HCT116 (cell line): ENCODE data around the gene IGFBP2. TPM values are rescaled to one million over a fixed set of nuclear protein-coding genes. Genes with fewer than 3 reads are reported as not detected.

Experiments used
- ATAC-seq: fragments of 200-7000 bp; cut with Tn5 transposase; 2 replicates; pipeline ENCODE4 v1.9.1; 2020; ENCODE audit warnings: mild to moderate bottlenecking, moderate library complexity
- BruUV-seq: library from RNA; stranded (reverse); fragments of 400-500 nt; replicated peaks from 2 replicates; lab custom pipeline; 2021; lab: Mats Ljungman, UMichigan
- CTCF ChIA-PET: fragments of 300-600 bp; sonication (Branson Sonifier 250); formaldehyde crosslinking; loops from one replicate; lab custom pipeline; 2021; ENCODE audit warnings: antibody characterized with exemption; lab: Charles Lee
- POLR2A ChIA-PET: fragments of 300-600, 350-600 bp; sonication (Branson Sonifier 250); formaldehyde crosslinking; loops from one replicate; lab custom pipeline; 2021; ENCODE audit warnings: antibody characterized with exemption; lab: Charles Lee
- RAD21 ChIA-PET, 2 experiments: fragments of 300-600 bp; sonication (Branson Sonifier 250); formaldehyde crosslinking; loops; one replicate each; lab custom pipeline; 2023; ENCODE audit warnings: low total read pairs in 2 of 2; ENCODE audit not compliant: uncharacterized antibody in 2 of 2, unreplicated experiment in 2 of 2, low non-redundant PET in 1 of 2; lab: Charles Lee
- DNase-seq: peaks from one replicate; pipeline ENCODE4 v3.0.0-alpha.2; 2010; ENCODE audit warnings: low read depth, low spot score
- H2AFZ ChIP-seq: fragments of 200-600 bp; shearing (Covaris generic), sonication (generic); 2 replicates; pipeline ENCODE4 v1.6.1; 2017; ENCODE audit warnings: low read depth, mixed run types, mixed read lengths, antibody characterized with exemption, low read length; ENCODE audit not compliant: poor library complexity, severe bottlenecking
- H3K27ac ChIP-seq: 2 replicates; pipeline ENCODE4 v1.5.1; 2012; ENCODE audit warnings: low read depth, low read length
- H3K27me3 ChIP-seq: fragments of 200-600 bp; sonication (generic); 2 replicates; pipeline ENCODE4 v1.6.1; 2016; ENCODE audit warnings: mixed run types, low read length, mixed read lengths; ENCODE audit not compliant: insufficient read depth
- H3K36me3 ChIP-seq, 2 experiments: fragments of 200-500 bp in 1 of 2; fragments of 200-600 bp in 1 of 2; sonication (Bioruptor generic) in 1 of 2; sonication (generic) in 1 of 2; 2 replicates each; pipeline versions ENCODE4 v1.5.1 to v1.6.1; 2014 to 2016; ENCODE audit warnings: low read length in 2 of 2, inconsistent platforms in 1 of 2, mixed read lengths in 1 of 2, mixed run types in 1 of 2; ENCODE audit not compliant: insufficient read depth in 2 of 2, control insufficient read depth in 1 of 2
- H3K4me1 ChIP-seq, 2 experiments: fragments of 200-600 bp in 1 of 2; sonication (generic) in 1 of 2; 2 replicates each; pipeline versions ENCODE4 v1.5.1 to v1.6.1; 2012 to 2017; ENCODE audit warnings: low read length in 2 of 2, inconsistent platforms in 1 of 2, mild to moderate bottlenecking in 1 of 2, mixed read lengths in 1 of 2, mixed run types in 1 of 2, moderate library complexity in 1 of 2; ENCODE audit not compliant: insufficient read depth in 2 of 2, control insufficient read depth in 1 of 2
- H3K4me2 ChIP-seq: fragments of 200-600 bp; sonication (generic); 2 replicates; pipeline ENCODE4 v1.6.1; 2017; ENCODE audit warnings: mixed run types, low read length, mixed read lengths
- H3K4me3 ChIP-seq, 2 experiments: fragments of 200-600 bp in 1 of 2; sonication (generic) in 1 of 2; replicated peaks in 1 of 2; 2 replicates each; pipeline ENCODE4 v1.5.1; 2011 to 2016; ENCODE audit warnings: low read length in 2 of 2, control low read depth in 1 of 2, low read depth in 1 of 2, mild to moderate bottlenecking in 1 of 2, mixed read lengths in 1 of 2, mixed run types in 1 of 2
- H3K79me2 ChIP-seq: fragments of 200-600 bp; sonication (generic); 2 replicates; pipeline ENCODE4 v1.6.1; 2017; ENCODE audit warnings: mild to moderate bottlenecking, mixed run types, low read length, moderate library complexity, mixed read lengths; ENCODE audit not compliant: insufficient read depth
- H3K9ac ChIP-seq: fragments of 200-600 bp; sonication (generic); 2 replicates; pipeline ENCODE4 v1.6.1; 2016; ENCODE audit warnings: low read length, mixed read lengths
- H3K9me2 ChIP-seq: fragments of 200-600 bp; sonication (generic), shearing (Covaris generic); 2 replicates; pipeline ENCODE4 v1.6.1; 2017; ENCODE audit warnings: mixed run types, mild to moderate bottlenecking, moderate library complexity; ENCODE audit not compliant: insufficient read depth
- H3K9me3 ChIP-seq, 2 experiments: fragments of 200-500 bp in 1 of 2; fragments of 200-600 bp in 1 of 2; sonication (Bioruptor generic) in 1 of 2; sonication (generic) in 1 of 2; 2 replicates each; pipeline ENCODE4 v1.6.1; 2014 to 2017; ENCODE audit warnings: low read length in 2 of 2, mixed read lengths in 2 of 2, inconsistent platforms in 1 of 2, low read depth in 1 of 2, mild to moderate bottlenecking in 1 of 2, mixed run types in 1 of 2, moderate library complexity in 1 of 2; ENCODE audit not compliant: control insufficient read depth in 1 of 2, insufficient read depth in 1 of 2
- H4K20me1 ChIP-seq: fragments of 200-600 bp; sonication (generic), shearing (Covaris generic); 2 replicates; pipeline ENCODE4 v1.6.1; 2017; ENCODE audit warnings: mixed run types, mild to moderate bottlenecking, moderate library complexity; ENCODE audit not compliant: insufficient read depth
- ATF3 ChIP-seq: IDR thresholded peaks from 2 replicates; pipeline ENCODE4 v1.6.1; 2012
- CBX3 ChIP-seq: IDR thresholded peaks from 2 replicates; pipeline ENCODE4 v1.6.1; 2012; ENCODE audit warnings: low read depth
- ELF1 ChIP-seq: IDR thresholded peaks from 2 replicates; pipeline ENCODE4 v1.6.1; 2012; ENCODE audit warnings: low read depth, borderline replicate concordance
- EZH2 ChIP-seq: fragments of 200-600 bp; sonication (generic); IDR thresholded peaks from 2 replicates; pipeline ENCODE4 v1.6.1; 2017; ENCODE audit warnings: antibody characterized with exemption, mixed run types
- JUND ChIP-seq: IDR thresholded peaks from 2 replicates; pipeline ENCODE4 v1.6.1; 2012
- POLR2AphosphoS5 ChIP-seq: IDR thresholded peaks from 2 replicates; pipeline ENCODE4 v1.6.1; 2011; ENCODE audit warnings: mild to moderate bottlenecking, low read depth, low read length, moderate library complexity
- RAD21 ChIP-seq: IDR thresholded peaks from 2 replicates; pipeline ENCODE4 v1.6.1; 2012; ENCODE audit warnings: low read depth, mild to moderate bottlenecking
- SP1 ChIP-seq: IDR thresholded peaks from 2 replicates; pipeline ENCODE4 v1.6.1; 2012; ENCODE audit warnings: low read depth
- SRF ChIP-seq: IDR thresholded peaks from 2 replicates; pipeline ENCODE4 v1.6.1; 2012; ENCODE audit warnings: low read depth
- TCF7L2 ChIP-seq: IDR thresholded peaks from 2 replicates; pipeline ENCODE4 v1.7.0; 2011; ENCODE audit warnings: borderline replicate concordance, inconsistent platforms; ENCODE audit not compliant: insufficient read depth, insufficient read length; ENCODE audit errors: extremely low read depth
- ZBTB33 ChIP-seq: IDR thresholded peaks from 2 replicates; pipeline ENCODE4 v1.6.1; 2011; ENCODE audit warnings: mild to moderate bottlenecking, low read length, moderate library complexity; ENCODE audit not compliant: insufficient replicate concordance; ENCODE audit errors: extremely low read depth
- ZFX ChIP-seq: fragments of 450-650 bp; IDR thresholded peaks from 2 replicates; pipeline ENCODE4 v1.6.1; 2017
- ZNF274 ChIP-seq: fragments of 200-500 bp; sonication (Bioruptor generic); IDR thresholded peaks from 2 replicates; pipeline ENCODE4 v1.6.1; 2014; ENCODE audit warnings: mild to moderate bottlenecking, low read depth, low read length, inconsistent platforms
- intact Hi-C: fragments of 100-400 bp; cut with micrococcal nuclease; formaldehyde crosslinking; loops from 2 replicates; pipeline ENCODE4 v1.10.0; 2022
- total RNA-seq: library from RNA; stranded (reverse); gene quantifications from one replicate; pipeline ENCODE4 v1.2.1, GENCODE V29; 2021; ENCODE audit not compliant: unreplicated experiment
- TF ChIP-seq, protein P1 (sequence below), 3 experiments: fragments of 200-600 bp in 1 of 3; sonication (generic) in 1 of 3; IDR thresholded peaks in 2 of 3; conservative IDR thresholded peaks in 1 of 3; 2 replicates each; pipeline ENCODE4 v1.5.1; 2012 to 2017; ENCODE audit warnings: low read depth in 2 of 3, low read length in 2 of 3, antibody characterized with exemption in 1 of 3, borderline replicate concordance in 1 of 3, control low read depth in 1 of 3, mild to moderate bottlenecking in 1 of 3, mixed read lengths in 1 of 3, mixed run types in 1 of 3, moderate library complexity in 1 of 3; ENCODE audit not compliant: insufficient read depth in 1 of 3
- TF ChIP-seq, protein P2 (sequence below): IDR thresholded peaks from 2 replicates; pipeline ENCODE4 v1.6.1; 2012; ENCODE audit warnings: low read depth

The IGFBP2 gene
- total RNA-seq, 1 experiment from 2014 or later = 143 TPM

GRCh38 chr2:216685327-216685875 is 52.2 kb downstream of the IGFBP2 start:
- BruUV-seq = no TSS peak
- Histone ChIP-seq H3K9ac (no peak overlapping the region), H3K79me2 (no peaks in the 10 kb centered on the region), H3K27ac (no peak overlapping the region), H3K27me3 (no peaks in the 10 kb centered on the region), H3K4me3 (no peak overlapping the region), H3K9me2 (no peaks in the 10 kb centered on the region), H3K4me2 (no peak overlapping the region), H4K20me1 (no peaks in the 10 kb centered on the region), H3K9me3 (no peaks in the 10 kb centered on the region), H2AFZ (no peak overlapping the region), H3K4me1 (peaks cover 10 to 21% of the 10 kb centered on the region in 2 experiments), H3K36me3 (no peaks in the 10 kb centered on the region)
- POLR2A ChIA-PET = no interaction called here
- intact Hi-C loops = loop anchor here (10.0 kb wide), 1 partner anchor 271 kb away; the partner anchor contains the start of gene SMARCAL1
- RAD21 ChIA-PET = no interaction called here
- no peak for DNase-seq
- TF ChIP-seq CBX3 (no peak), ZFX (no peak), EZH2 (no peak), ATF3 (no peak), SRF (no peak), JUND (no peak), ELF1 (no peak), TCF7L2 (no peak), ZBTB33 (no peak), RAD21 (no peak), SP1 (no peak), POLR2AphosphoS5 (no peak), ZNF274 (no peak)
- TF ChIP-seq, protein P1, sequence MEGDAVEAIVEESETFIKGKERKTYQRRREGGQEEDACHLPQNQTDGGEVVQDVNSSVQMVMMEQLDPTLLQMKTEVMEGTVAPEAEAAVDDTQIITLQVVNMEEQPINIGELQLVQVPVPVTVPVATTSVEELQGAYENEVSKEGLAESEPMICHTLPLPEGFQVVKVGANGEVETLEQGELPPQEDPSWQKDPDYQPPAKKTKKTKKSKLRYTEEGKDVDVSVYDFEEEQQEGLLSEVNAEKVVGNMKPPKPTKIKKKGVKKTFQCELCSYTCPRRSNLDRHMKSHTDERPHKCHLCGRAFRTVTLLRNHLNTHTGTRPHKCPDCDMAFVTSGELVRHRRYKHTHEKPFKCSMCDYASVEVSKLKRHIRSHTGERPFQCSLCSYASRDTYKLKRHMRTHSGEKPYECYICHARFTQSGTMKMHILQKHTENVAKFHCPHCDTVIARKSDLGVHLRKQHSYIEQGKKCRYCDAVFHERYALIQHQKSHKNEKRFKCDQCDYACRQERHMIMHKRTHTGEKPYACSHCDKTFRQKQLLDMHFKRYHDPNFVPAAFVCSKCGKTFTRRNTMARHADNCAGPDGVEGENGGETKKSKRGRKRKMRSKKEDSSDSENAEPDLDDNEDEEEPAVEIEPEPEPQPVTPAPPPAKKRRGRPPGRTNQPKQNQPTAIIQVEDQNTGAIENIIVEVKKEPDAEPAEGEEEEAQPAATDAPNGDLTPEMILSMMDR (IDR thresholded peaks at IDR 0.05 in 2 of 3, conservative IDR thresholded peaks at IDR 0.05 in 1 of 3; ENCODE audit: borderline replicate concordance in 1 of 3, insufficient read depth in 1 of 3, low read depth in 2 of 3, low read length in 2 of 3) = no peak
- TF ChIP-seq, protein P2, sequence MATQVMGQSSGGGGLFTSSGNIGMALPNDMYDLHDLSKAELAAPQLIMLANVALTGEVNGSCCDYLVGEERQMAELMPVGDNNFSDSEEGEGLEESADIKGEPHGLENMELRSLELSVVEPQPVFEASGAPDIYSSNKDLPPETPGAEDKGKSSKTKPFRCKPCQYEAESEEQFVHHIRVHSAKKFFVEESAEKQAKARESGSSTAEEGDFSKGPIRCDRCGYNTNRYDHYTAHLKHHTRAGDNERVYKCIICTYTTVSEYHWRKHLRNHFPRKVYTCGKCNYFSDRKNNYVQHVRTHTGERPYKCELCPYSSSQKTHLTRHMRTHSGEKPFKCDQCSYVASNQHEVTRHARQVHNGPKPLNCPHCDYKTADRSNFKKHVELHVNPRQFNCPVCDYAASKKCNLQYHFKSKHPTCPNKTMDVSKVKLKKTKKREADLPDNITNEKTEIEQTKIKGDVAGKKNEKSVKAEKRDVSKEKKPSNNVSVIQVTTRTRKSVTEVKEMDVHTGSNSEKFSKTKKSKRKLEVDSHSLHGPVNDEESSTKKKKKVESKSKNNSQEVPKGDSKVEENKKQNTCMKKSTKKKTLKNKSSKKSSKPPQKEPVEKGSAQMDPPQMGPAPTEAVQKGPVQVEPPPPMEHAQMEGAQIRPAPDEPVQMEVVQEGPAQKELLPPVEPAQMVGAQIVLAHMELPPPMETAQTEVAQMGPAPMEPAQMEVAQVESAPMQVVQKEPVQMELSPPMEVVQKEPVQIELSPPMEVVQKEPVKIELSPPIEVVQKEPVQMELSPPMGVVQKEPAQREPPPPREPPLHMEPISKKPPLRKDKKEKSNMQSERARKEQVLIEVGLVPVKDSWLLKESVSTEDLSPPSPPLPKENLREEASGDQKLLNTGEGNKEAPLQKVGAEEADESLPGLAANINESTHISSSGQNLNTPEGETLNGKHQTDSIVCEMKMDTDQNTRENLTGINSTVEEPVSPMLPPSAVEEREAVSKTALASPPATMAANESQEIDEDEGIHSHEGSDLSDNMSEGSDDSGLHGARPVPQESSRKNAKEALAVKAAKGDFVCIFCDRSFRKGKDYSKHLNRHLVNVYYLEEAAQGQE = no peak
- ATAC-seq = no peak
- CTCF ChIA-PET = interaction anchor here (3.7 kb wide), 1 partner anchor 825 kb away, joined by 27 read pairs; no protein-coding TSS in a partner anchor
